ENCODE data around the gene RXRG.

The RXRG gene

GRCh38 chr1:165364568-165365133, 80.3 kb downstream of the RXRG start:
- TF ChIP-seq CTCF (IDR thresholded peaks at IDR 0.05; ENCODE audit: control extremely low read depth, extremely low read depth, low read depth, missing control alignments), result no peak
- CTCF ChIA-PET, result interaction anchor here (1.7 to 7.0 kb wide), 2 partner anchors 11 to 29 kb away, joined by 4 to 70 read pairs; no protein-coding TSS in a partner anchor
- POLR2A ChIA-PET, result no interaction called here
- no peak for DNase-seq (ENCODE audit: extremely low spot score)

- no peak for DNase-seq (ENCODE audit: extremely low spot score)
- POLR2A ChIA-PET, result no interaction called here
- CTCF ChIA-PET, result interaction anchor here (1.4 kb wide), 1 partner anchor 11 kb away, joined by 13 read pairs; no protein-coding TSS in a partner anchor
- no peak for TF ChIP-seq CTCF (IDR thresholded peaks at IDR 0.05; ENCODE audit: control extremely low read depth, extremely low read depth, low read depth, missing control alignments)
These were observed 88.0 kb downstream of the RXRG start for GRCh38 chr1:165356876-165357275.

GRCh38 chr1:165355977-165356811, 88.7 kb downstream of the RXRG start, which contains the start of gene LMX1A:
TSS of gene LMX1A (minus strand) at chr1:165356715. CDS start at chr1:165355559, 1,156 bp downstream.
- no peak for DNase-seq (ENCODE audit: extremely low spot score)

DNA sequence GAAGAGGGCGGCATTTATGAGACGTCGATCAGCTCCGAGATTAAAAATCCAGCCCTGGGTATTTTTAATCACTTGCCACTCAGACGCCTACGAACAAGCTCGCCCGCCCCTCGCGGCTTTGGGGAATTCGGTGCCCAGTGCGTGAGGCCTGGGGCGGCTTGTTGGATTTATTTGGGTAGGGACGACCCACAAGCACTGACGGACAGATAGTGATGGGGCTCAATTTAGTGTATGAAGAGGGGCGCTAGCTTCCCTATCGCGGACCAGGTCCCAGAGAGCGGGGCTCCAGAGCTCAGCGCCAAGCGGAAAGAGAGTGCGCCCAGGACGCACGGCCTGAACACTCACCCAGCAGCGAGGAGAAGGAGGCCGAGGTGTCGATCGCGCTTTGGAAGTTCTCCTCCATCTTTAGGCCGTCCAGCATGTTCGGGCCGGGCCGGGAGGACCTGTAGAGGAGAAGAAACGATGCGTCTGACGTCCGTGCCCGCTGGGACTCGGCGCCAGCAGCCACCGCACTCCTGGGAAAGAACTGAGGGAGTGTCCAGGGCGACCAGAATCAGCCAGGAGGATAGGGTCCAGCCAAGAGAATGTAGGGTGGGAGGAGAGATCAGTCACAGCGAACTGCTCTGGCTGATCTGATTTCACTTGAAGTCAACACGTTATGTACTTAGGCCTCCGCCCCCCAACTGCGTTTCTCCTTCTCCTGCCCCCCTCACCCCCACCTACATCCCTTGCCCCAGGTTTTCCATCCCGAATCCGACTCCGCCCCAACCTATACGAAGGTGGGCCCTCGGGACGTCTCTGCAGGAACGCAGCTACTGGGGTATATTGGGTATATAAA, 89.6 kb downstream of the RXRG start:
- no peak for DNase-seq (ENCODE audit: extremely low spot score)
- POLR2A ChIA-PET, result no interaction called here
- CTCF ChIA-PET, result interaction anchor here (1.6 to 2.5 kb wide), 2 partner anchors 12 to 241 kb away, joined by 3 to 16 read pairs; no protein-coding TSS in a partner anchor
- no peak for TF ChIP-seq CTCF (IDR thresholded peaks at IDR 0.05; ENCODE audit: control extremely low read depth, extremely low read depth, low read depth, missing control alignments)

More at GRCh38 chr1:165355977-165356811, 88.7 kb downstream of the RXRG start, which contains the start of gene LMX1A:
- TF ChIP-seq CTCF (IDR thresholded peaks at IDR 0.05; ENCODE audit: control extremely low read depth, extremely low read depth, low read depth, missing control alignments), result no peak
- ChIA-PET POLR2A (no interaction called here), CTCF (interaction anchor here (1.4 to 2.5 kb wide), 2 partner anchors 12 kb away, joined by 13 to 16 read pairs; no protein-coding TSS in a partner anchor)

DNA sequence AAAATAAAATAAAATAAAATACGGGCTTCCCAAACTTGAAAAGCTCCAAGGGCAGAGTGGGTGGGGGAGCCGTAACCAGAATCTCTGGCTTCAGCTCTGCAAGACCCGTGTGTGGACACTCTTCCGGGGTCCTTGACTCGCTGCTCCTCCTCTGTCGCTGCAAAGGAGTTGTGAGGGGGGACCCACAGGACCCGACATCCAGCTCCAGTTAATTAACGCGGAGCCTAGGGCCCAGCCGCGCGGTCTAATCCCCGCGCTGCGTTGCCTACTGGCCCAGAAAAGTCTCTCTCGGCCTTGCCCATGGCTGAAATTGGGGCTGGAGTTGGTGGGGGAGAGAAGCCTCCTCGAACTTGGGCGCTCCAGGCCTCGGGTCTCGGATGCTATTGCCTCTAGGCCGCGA, 90.2 kb downstream of the RXRG start:
- DNase-seq (ENCODE audit: extremely low spot score), result no peak
- ChIA-PET POLR2A (no interaction called here), CTCF (interaction anchor here (1.6 to 2.5 kb wide), 2 partner anchors 13 to 241 kb away, joined by 3 to 16 read pairs; no protein-coding TSS in a partner anchor)
- TF ChIP-seq CTCF (IDR thresholded peaks at IDR 0.05; ENCODE audit: control extremely low read depth, extremely low read depth, low read depth, missing control alignments), result no peak
